ENCODE results near the gene TTC9C.
A peak's percentile ranks its signal among the peaks of the same experiment; 100 is the strongest.
"Not testable (repeated sequence)": the region's sequence is repeated elsewhere in the genome, so short reads cannot be mapped to it uniquely, and the experiment has no call there.

Gene TTC9C

DNA sequence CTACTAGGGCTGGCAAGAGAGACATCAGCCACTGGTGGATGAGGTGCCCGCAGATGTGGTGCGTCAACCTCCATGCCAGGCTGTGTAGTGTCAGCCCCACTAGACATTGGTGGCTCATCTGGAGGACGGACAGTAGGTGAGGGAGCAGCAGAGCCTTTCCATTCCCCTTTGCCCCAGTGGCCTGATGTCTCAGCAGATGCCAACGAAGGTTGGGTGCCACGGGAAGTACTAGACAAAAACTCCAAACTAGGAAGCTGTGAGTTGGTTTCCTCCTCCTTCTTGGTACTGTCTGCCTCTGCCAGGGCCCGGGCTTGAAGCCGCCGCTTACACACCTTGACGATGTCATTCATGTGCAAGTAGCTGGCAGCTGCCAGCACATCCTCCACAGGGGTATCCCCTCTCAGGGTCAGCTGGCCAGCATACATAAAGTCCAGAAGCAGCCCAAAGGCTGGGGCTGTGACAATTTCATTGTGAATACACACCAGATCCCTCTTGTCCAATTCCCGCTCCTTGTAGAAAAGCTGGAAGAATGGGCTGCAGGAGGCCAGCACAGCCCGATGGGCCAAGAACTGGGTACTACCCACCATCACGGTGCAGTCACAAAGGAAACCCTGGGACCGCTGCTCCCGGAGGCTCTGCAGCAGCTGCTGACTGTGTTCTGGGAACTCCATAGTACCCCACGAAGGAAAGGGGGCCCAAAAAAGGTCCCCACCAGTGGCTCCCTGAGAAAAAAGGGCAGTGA is 24.9 kb downstream of the TTC9C start:
- peak overlapping the region; percentile 70 for H3K4me3 ChIP-seq (ENCODE audit: low read depth, low read length)
- TF ChIP-seq, protein P1, sequence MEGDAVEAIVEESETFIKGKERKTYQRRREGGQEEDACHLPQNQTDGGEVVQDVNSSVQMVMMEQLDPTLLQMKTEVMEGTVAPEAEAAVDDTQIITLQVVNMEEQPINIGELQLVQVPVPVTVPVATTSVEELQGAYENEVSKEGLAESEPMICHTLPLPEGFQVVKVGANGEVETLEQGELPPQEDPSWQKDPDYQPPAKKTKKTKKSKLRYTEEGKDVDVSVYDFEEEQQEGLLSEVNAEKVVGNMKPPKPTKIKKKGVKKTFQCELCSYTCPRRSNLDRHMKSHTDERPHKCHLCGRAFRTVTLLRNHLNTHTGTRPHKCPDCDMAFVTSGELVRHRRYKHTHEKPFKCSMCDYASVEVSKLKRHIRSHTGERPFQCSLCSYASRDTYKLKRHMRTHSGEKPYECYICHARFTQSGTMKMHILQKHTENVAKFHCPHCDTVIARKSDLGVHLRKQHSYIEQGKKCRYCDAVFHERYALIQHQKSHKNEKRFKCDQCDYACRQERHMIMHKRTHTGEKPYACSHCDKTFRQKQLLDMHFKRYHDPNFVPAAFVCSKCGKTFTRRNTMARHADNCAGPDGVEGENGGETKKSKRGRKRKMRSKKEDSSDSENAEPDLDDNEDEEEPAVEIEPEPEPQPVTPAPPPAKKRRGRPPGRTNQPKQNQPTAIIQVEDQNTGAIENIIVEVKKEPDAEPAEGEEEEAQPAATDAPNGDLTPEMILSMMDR (IDR thresholded peaks at IDR 0.05; ENCODE audit: borderline replicate concordance, insufficient read depth, low read depth, low read length), result no peak

DNA sequence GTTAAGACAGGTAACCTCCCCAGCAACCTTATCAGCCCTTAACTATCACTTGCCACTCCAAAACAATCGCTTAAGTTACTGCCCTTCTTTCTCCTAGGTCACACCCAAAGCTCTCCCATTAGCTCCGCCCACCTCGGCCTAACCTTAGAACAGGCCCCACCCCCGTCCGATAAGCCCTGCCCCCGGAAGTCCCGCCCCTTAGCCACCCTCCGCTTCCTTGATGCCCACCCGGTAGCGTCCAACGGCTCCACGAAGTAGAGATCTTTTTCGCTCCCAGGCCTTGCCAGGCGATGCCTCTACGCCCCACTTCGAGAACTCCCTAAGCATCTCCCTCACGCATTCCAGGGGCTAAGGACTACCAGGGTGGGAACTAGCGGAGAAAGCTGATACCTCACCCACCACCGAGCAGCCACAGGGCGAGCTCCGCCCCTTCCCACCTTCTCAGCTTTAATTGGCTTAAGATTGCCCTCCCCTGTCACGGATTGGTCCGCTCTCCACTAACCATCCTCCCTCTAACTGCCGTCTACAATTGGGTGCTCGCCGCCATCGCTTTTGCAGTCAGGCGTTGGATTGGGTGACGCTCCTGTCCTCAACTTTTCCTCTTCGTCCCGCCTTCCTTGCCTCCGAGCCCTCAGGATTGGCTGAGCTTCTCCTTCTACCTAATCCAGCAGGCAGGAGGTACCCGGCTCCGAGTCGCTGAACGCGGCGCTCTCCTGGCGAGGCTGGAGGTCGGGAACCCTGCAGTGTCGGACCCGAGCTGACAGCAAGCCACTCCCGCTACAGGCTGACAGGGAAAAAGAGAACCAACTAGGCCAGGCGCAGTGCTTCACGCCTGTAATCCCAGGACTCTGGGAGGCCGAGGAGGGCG is 25.7 kb downstream of the TTC9C start, which contains the start of gene ZBTB3:
Gene ZBTB3 (minus strand): TSS at position 425 of the 868 bp plus-strand sequence. CDS start 496 bp downstream, outside the sequence.
- TF ChIP-seq, protein P1 (IDR thresholded peaks at IDR 0.05; ENCODE audit: borderline replicate concordance, insufficient read depth, low read depth, low read length), result no peak
- H3K4me3 ChIP-seq (ENCODE audit: low read depth, low read length), result peak within 1 kb of the TSS; percentile 70

DNA sequence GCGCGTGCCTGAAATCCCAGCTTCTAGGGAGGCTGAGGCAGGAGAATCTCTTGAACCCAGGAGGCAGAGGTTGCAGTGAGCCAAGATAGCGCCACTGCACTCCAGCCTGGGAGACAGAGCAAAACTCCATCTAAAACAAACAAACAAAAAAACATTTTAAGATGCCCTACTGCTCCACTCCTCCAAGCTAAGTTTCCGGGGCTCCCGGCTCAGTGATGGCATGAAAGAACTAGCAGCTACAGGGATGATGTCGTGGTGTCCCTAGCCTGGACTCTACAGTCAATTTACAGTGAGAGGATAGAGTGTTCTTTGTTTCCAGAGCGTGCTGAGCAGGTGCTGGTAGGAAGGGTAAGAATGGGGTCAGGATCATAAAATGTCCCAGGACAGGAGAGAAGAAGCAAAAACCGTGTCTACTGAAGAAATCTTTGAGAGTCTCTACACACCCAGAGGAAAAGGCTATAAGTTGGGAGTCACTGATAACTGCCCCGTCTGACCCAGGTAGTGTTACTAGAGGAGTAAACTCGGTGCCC is 26.9 kb downstream of the TTC9C start:
- H3K4me3 ChIP-seq (ENCODE audit: low read depth, low read length), result no peak overlapping the region
- TF ChIP-seq, protein P1 (IDR thresholded peaks at IDR 0.05; ENCODE audit: borderline replicate concordance, insufficient read depth, low read depth, low read length), result no peak

DNA sequence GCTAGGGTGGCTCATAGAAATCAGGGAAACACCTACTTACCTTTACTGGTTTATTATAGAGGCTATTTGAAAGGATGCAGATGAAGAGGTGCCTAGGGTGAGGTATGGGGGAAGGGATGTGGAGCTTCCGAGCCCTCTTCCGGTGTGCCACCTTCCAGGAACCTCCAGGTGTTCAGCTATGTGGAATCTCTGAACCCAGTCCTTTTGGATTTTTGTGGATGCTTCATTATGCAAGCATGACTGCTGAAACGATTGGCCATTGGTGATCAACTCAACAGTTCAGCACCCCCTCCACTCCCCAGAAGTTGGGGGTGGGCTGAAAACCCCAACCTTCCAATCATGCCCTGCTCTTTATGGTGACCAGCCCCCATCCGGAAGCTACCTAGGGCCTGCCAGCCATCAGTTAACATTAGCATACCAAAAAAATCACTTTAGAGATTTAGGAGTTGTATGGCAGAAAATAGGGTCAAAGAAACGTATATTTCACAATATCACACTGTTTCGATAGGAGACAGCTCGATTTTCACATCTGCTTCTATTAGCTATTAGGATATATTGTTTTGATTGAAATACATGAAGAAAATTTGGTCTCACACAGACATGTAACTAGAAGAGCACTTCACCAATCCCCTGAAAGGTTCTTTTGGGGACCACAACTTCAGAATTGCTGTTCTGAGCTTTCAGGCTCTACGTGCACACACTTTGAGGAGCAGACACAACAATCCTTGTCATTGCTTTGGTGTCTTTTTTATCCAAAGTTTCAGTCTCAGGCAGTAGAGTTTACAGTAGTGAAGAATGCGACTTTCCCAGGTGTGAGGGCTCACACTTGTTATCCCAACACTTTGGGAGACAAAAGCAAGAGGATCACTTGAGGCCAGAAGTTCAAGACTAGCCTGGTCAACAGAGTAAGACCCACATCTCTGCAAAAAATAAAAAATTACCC is 29.8 kb downstream of the TTC9C start:
- no peak overlapping the region for H3K4me3 ChIP-seq (ENCODE audit: low read depth, low read length)
- TF ChIP-seq, protein P1 (IDR thresholded peaks at IDR 0.05; ENCODE audit: borderline replicate concordance, insufficient read depth, low read depth, low read length), result no peak

DNA sequence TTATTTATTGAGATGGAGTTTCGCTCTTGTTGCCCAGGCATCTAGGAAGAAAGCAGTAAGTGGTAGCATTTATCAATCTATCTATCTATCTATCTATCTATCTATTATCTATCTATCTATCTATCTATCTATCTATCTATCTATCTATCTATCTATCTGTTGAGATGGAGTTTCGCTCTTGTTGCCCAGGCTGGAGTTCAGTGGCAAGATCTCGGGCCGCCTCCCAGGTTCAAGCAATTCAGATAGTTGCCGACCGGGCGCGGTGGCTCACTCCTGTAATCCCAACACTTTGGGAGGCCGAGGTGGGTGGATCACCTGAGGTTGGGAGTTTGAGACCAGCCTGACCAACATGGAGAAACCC is 32.6 kb downstream of the TTC9C start:
- not testable (repeated sequence) for H3K4me3 ChIP-seq (ENCODE audit: low read depth, low read length)

DNA sequence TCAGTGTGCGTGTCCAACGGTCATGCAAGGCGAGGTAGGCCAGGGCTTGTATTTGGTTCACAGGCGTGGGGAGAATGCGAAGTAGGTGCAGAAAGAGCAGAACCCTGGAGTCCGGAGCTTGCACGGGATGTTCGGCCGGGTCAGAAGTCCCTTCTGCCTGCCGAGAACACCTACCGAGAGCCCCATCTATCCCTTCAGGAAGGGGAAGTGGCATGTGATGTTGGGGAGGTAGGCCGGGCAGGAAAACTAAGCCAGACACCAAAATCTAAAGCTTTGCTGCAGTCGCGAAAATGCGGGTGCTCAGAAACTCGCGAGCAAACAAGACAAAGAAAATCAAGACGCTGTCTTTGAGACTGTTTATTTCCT is 42.5 kb downstream of the TTC9C start:
- H3K4me3 ChIP-seq (ENCODE audit: low read depth, low read length), result peak overlapping the region; percentile 91
- TF ChIP-seq, protein P1 (IDR thresholded peaks at IDR 0.05; ENCODE audit: borderline replicate concordance, insufficient read depth, low read depth, low read length), result no peak
